PC-3 (cell line): ENCODE data around the gene MYO10. TPM values are rescaled to one million over a fixed set of nuclear protein-coding genes. Genes with fewer than 3 reads are reported as not detected.

Source experiments
- ATAC-seq: fragments of 200-7000 bp; cut with Tn5 transposase; 2 replicates; pipeline ENCODE4 v1.9.1; 2020; ENCODE audit warnings: mild to moderate bottlenecking, moderate library complexity
- BruUV-seq: library from RNA; stranded (reverse); fragments of 400-500 nt; replicated peaks from 2 replicates; lab custom pipeline; 2021; lab: Mats Ljungman, UMichigan
- CTCF ChIA-PET: fragments of 300-600 bp; sonication (Branson Sonifier 250); formaldehyde crosslinking; loops from one replicate; lab custom pipeline; 2022; ENCODE audit warnings: antibody characterized with exemption; lab: Charles Lee
- POLR2A ChIA-PET: fragments of 300-600 bp; sonication (Branson Sonifier 250); formaldehyde crosslinking; loops from one replicate; lab custom pipeline; 2022; ENCODE audit warnings: antibody characterized with exemption; ENCODE audit not compliant: unreplicated experiment; lab: Charles Lee
- DNase-seq: peaks from one replicate; pipeline ENCODE4 v3.0.0-alpha.2; 2015
- H2AFZ ChIP-seq: fragments of 300-600 bp; sonication (generic); 2 replicates; pipeline ENCODE4 v1.6.0; 2016; ENCODE audit warnings: antibody characterized with exemption, low read length
- H3F3A ChIP-seq: fragments of 300-600 bp; sonication (generic); one replicate; pipeline ENCODE4 v1.6.0; 2017; ENCODE audit warnings: antibody characterized with exemption, low read length, control low read depth, mild to moderate bottlenecking; ENCODE audit not compliant: unreplicated experiment
- H3K27ac ChIP-seq: fragments of 300-600 bp; sonication (generic); 2 replicates; pipeline ENCODE4 v1.5.1; 2016; ENCODE audit warnings: mild to moderate bottlenecking, low read length
- H3K27me3 ChIP-seq: fragments of 300-600 bp; sonication (generic); 2 replicates; pipeline ENCODE4 v1.6.1; 2016; ENCODE audit warnings: low read length, mixed read lengths
- H3K36me3 ChIP-seq: fragments of 300-600 bp; sonication (generic); 2 replicates; pipeline ENCODE4 v1.6.1; 2016; ENCODE audit warnings: low read depth, mixed run types, low read length, mixed read lengths
- H3K4me1 ChIP-seq: fragments of 300-600 bp; sonication (generic); 2 replicates; pipeline ENCODE4 v1.5.1; 2016; ENCODE audit warnings: low read length; ENCODE audit not compliant: insufficient read depth
- H3K4me2 ChIP-seq: fragments of 300-600 bp; sonication (generic); 2 replicates; pipeline ENCODE4 v1.6.0; 2016; ENCODE audit warnings: low read length
- H3K4me3 ChIP-seq: fragments of 300-600 bp; sonication (generic); 2 replicates; pipeline ENCODE4 v1.5.1; 2016; ENCODE audit warnings: mild to moderate bottlenecking, low read length, mixed read lengths
- H3K79me2 ChIP-seq: fragments of 300-600 bp; sonication (generic); 2 replicates; pipeline ENCODE4 v1.6.1; 2017; ENCODE audit warnings: low read length, mixed read lengths
- H3K9ac ChIP-seq: fragments of 300-600 bp; sonication (generic); 2 replicates; pipeline ENCODE4 v1.6.0; 2016; ENCODE audit warnings: mild to moderate bottlenecking, low read length
- H3K9me2 ChIP-seq: fragments of 300-600 bp; sonication (generic); replicated peaks from 2 replicates; pipeline ENCODE4 v1.6.1; 2016; ENCODE audit warnings: mixed run types, low read length, mixed read lengths
- H3K9me3 ChIP-seq: fragments of 300-600 bp; sonication (generic); 2 replicates; pipeline ENCODE4 v1.6.1; 2016; ENCODE audit warnings: low read length, mixed read lengths
- H4K20me1 ChIP-seq: fragments of 300-600 bp; sonication (generic); 2 replicates; pipeline ENCODE4 v1.6.1; 2016; ENCODE audit warnings: low read length, mixed read lengths
- EZH2 ChIP-seq: fragments of 300-600 bp; sonication (generic); IDR thresholded peaks from one replicate; pipeline ENCODE4 v1.6.1; 2017; ENCODE audit warnings: antibody characterized with exemption, mild to moderate bottlenecking, low read length; ENCODE audit not compliant: unreplicated experiment
- EZH2phosphoT487 ChIP-seq: fragments of 300-600 bp; sonication (generic); IDR thresholded peaks from 2 replicates; pipeline ENCODE4 v1.6.1; 2018; ENCODE audit warnings: mild to moderate bottlenecking, antibody characterized with exemption, low read length, borderline replicate concordance
- intact Hi-C: fragments of 100-400 bp; cut with micrococcal nuclease; formaldehyde crosslinking; loops from 2 replicates; pipeline ENCODE4 v1.9.0; 2023
- total RNA-seq: library from RNA; depleted of rRNA; stranded (reverse); fragments of >200 nt; gene quantifications from 2 replicates; pipeline ENCODE4 v1.2.3, GENCODE V29; 2014
- TF ChIP-seq, protein P1 (sequence below): fragments of 300-600 bp; sonication (generic); conservative IDR thresholded peaks from 2 replicates; pipeline ENCODE4 v1.5.1; 2017; ENCODE audit warnings: antibody characterized with exemption, low read depth, mild to moderate bottlenecking, low read length

Gene MYO10
- total RNA-seq, 1 experiment from 2014 or later, result 52.3 TPM

DNA sequence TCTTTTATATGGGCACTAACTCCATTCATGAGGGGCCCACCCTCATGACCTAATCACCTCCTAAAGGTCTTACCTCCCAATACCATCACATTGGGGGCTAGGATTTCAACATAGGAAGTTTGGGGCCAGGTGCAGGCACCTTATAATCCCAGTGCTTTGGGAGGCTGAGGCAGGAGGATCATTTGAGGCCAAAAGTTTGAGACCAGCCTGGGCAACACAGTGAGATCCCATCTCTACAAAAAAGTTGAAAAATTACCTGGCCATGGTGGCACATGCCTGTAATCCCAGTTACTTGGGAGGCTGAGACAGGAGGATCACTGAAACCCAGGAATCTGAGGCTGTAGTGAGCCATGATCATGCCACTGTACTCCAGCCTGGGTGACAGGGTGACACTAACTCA lies 76.7 kb downstream of the MYO10 start:
- no peak overlapping the region for H3K27ac ChIP-seq
- H3K4me3 ChIP-seq, result no peak overlapping the region
- no peak overlapping the region for H2AFZ ChIP-seq
- no peak for ATAC-seq
- H4K20me1 ChIP-seq, result no peaks in the 10 kb centered on the region
- TF ChIP-seq EZH2, result no peak
- TF ChIP-seq, protein P1, sequence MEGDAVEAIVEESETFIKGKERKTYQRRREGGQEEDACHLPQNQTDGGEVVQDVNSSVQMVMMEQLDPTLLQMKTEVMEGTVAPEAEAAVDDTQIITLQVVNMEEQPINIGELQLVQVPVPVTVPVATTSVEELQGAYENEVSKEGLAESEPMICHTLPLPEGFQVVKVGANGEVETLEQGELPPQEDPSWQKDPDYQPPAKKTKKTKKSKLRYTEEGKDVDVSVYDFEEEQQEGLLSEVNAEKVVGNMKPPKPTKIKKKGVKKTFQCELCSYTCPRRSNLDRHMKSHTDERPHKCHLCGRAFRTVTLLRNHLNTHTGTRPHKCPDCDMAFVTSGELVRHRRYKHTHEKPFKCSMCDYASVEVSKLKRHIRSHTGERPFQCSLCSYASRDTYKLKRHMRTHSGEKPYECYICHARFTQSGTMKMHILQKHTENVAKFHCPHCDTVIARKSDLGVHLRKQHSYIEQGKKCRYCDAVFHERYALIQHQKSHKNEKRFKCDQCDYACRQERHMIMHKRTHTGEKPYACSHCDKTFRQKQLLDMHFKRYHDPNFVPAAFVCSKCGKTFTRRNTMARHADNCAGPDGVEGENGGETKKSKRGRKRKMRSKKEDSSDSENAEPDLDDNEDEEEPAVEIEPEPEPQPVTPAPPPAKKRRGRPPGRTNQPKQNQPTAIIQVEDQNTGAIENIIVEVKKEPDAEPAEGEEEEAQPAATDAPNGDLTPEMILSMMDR, result no peak
- TF ChIP-seq EZH2phosphoT487, result no peak
- ChIA-PET POLR2A (no interaction called here), CTCF (no interaction called here)
- BruUV-seq, result no TSS peak
- no peak overlapping the region for H3K9ac ChIP-seq
- peaks cover 46% of the 10 kb centered on the region for H3K4me1 ChIP-seq
- no peaks in the 10 kb centered on the region for H3K9me2 ChIP-seq
- H3K79me2 ChIP-seq, result peaks cover 65% of the 10 kb centered on the region
- no peak overlapping the region for H3K4me2 ChIP-seq
- H3K27me3 ChIP-seq, result no peaks in the 10 kb centered on the region
- intact Hi-C loops, result loop anchor here (5.0 kb wide), 2 partner anchors 38 to 58 kb away; no protein-coding TSS in a partner anchor
- DNase-seq, result no peak
- no peaks in the 10 kb centered on the region for H3F3A ChIP-seq
- peaks cover 10% of the 10 kb centered on the region for H3K36me3 ChIP-seq
- H3K9me3 ChIP-seq, result no peaks in the 10 kb centered on the region

DNA sequence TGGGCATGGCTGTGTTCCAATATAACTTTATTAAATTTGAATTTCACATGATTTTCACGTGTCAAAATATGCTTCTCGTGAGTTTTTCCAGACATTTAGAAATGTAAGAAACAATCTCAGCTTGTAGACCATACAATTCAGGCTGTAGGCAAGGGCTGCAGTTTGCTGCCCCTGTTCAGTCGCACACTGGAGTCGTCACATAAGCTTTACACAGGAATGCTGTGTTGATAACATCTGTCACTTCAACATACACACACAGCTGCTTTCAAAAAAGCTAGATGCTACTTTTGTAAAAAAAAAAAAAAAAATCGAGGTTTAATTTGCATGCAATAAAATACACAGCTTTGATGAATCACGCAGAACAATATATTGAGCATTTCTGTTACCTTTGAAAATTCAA lies 77.9 kb downstream of the MYO10 start:
- H3K9ac ChIP-seq, result no peak overlapping the region
- intact Hi-C loops, result loop anchor here (5.0 kb wide), 2 partner anchors 39 to 59 kb away; no protein-coding TSS in a partner anchor
- ChIA-PET CTCF (no interaction called here), POLR2A (interaction anchor here (0.5 to 0.7 kb wide), 2 partner anchors 9 to 58 kb away, joined by 3 to 8 read pairs; no protein-coding TSS in a partner anchor)
- no peak overlapping the region for H2AFZ ChIP-seq
- H3K4me1 ChIP-seq, result peaks cover 37% of the 10 kb centered on the region
- no TSS peak for BruUV-seq
- no peak overlapping the region for H3K4me3 ChIP-seq
- DNase-seq, result no peak
- TF ChIP-seq EZH2phosphoT487, result no peak
- no peak for TF ChIP-seq EZH2
- TF ChIP-seq, protein P1, result no peak
- no peaks in the 10 kb centered on the region for H3K9me2 ChIP-seq
- H3K4me2 ChIP-seq, result no peak overlapping the region
- no peaks in the 10 kb centered on the region for H3F3A ChIP-seq
- H4K20me1 ChIP-seq, result no peaks in the 10 kb centered on the region
- 0 out of 2 replicates have a peak overlapping the region, but pooled peaks have one; percentile 58 for H3K27ac ChIP-seq
- ATAC-seq, result no peak
- H3K36me3 ChIP-seq, result peaks cover 7% of the 10 kb centered on the region; the same call in 1 of the 2 replicates
- no peaks in the 10 kb centered on the region for H3K27me3 ChIP-seq
- no peaks in the 10 kb centered on the region for H3K9me3 ChIP-seq
- H3K79me2 ChIP-seq, result peaks cover 61% of the 10 kb centered on the region

DNA sequence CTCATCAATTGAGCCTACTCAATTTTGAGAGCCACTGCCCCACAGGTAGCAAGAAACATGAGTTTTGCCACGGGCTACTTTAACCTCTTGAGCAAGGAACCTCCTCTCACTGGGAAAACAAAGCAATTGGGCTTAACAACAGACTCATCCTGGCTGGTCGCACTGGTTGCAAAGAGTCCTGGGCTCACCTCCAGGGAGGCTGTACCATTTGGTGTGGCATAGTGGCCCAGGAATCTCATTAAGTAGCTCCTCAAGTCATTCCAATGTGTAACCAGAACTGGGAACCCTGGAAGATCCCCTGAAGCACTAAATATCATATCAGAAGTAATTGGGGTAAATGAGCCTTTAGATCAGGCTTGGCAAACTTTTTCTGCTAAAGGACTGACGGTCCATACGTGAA lies 78.5 kb downstream of the MYO10 start:
- no peak overlapping the region for H3K4me2 ChIP-seq
- no peaks in the 10 kb centered on the region for H3F3A ChIP-seq
- no peaks in the 10 kb centered on the region for H3K27me3 ChIP-seq
- H3K36me3 ChIP-seq, result peaks cover 7% of the 10 kb centered on the region; the same call in 1 of the 2 replicates
- CTCF ChIA-PET, result no interaction called here
- H3K79me2 ChIP-seq, result peaks cover 56% of the 10 kb centered on the region
- H2AFZ ChIP-seq, result no peak overlapping the region
- ATAC-seq (peak; percentile 40), DNase-seq (peak; percentile 68)
- H3K4me1 ChIP-seq, result peaks cover 32% of the 10 kb centered on the region
- H3K4me3 ChIP-seq, result no peak overlapping the region
- intact Hi-C loops, result loop anchor here (5.0 kb wide), 2 partner anchors 40 to 60 kb away; no protein-coding TSS in a partner anchor
- BruUV-seq, result no TSS peak
- peak overlapping the region; percentile 58 for H3K27ac ChIP-seq
- H3K9me2 ChIP-seq, result no peaks in the 10 kb centered on the region
- no peaks in the 10 kb centered on the region for H4K20me1 ChIP-seq
- TF ChIP-seq EZH2 (no peak), EZH2phosphoT487 (no peak)
- TF ChIP-seq, protein P1, result no peak
- POLR2A ChIA-PET, result interaction anchor here (0.5 kb wide), 1 partner anchor 59 kb away, joined by 3 read pairs; no protein-coding TSS in a partner anchor
- H3K9ac ChIP-seq, result no peak overlapping the region
- H3K9me3 ChIP-seq, result no peaks in the 10 kb centered on the region
